Measurements from ENCODE around the gene MYZAP. TPM values are rescaled to one million over a fixed set of nuclear protein-coding genes. Genes with fewer than 3 reads are reported as not detected.

The MYZAP gene
- total RNA-seq, 1 experiment from 2014 or later, result 1.1 TPM

- no peak for ATAC-seq
- DNase-seq (ENCODE audit: low read depth, low spot score), result no peak
- ChIA-PET CTCF (no interaction called here), POLR2A (no interaction called here)
- Histone ChIP-seq H3K4me1 (ENCODE audit: control insufficient read depth, insufficient read depth, low read length) (no peaks in the 10 kb centered on the region), H3K27me3 (ENCODE audit: control insufficient read depth, insufficient read depth, low read length) (peaks cover 11% of the 10 kb centered on the region), H3K27ac (ENCODE audit: low read length) (no peak overlapping the region), H3K9me3 (ENCODE audit: control insufficient read depth, insufficient read depth, low read depth, low read length) (no peaks in the 10 kb centered on the region), H3K4me3 (ENCODE audit: low read depth in 2 of 2, low read length in 2 of 2) (no peak overlapping the region), H3K36me3 (ENCODE audit: control insufficient read depth, insufficient read depth, low read length) (no peaks in the 10 kb centered on the region)
- BruUV-seq (replicated peaks), result no TSS peak
- no peak for TF ChIP-seq REST (IDR thresholded peaks at IDR 0.05; ENCODE audit: insufficient read depth in 1 of 2, low read depth in 2 of 2, low read length in 1 of 2)
- no peak for TF ChIP-seq SIN3A (IDR thresholded peaks at IDR 0.05; ENCODE audit: borderline replicate concordance, insufficient read depth, low read depth, low read length)
- TF ChIP-seq TCF7L2 (IDR thresholded peaks at IDR 0.05; ENCODE audit: low read depth, low read length), result no peak
- TF ChIP-seq CTCF (IDR thresholded peaks at IDR 0.05), result no peak
- no peak for TF ChIP-seq POLR2AphosphoS5 (IDR thresholded peaks at IDR 0.05; ENCODE audit: low read depth, low read length)
- in situ Hi-C loops (cut with HindIII; ENCODE audit: low pct_unique_long_range_greater_than_20kb, low sequenced_read_pairs), result no loop called here
- intact Hi-C loops (cut with micrococcal nuclease; ENCODE audit: unreplicated experiment), result no loop called here
Observed at GRCh38 chr15:57655053-57655452, 63.3 kb downstream of the MYZAP start.

GRCh38 chr15:57655809-57656208, 64.1 kb downstream of the MYZAP start:
- Histone ChIP-seq H3K27me3 (ENCODE audit: control insufficient read depth, insufficient read depth, low read length) (peaks cover 11% of the 10 kb centered on the region), H3K4me3 (ENCODE audit: low read depth in 2 of 2, low read length in 2 of 2) (no peak overlapping the region), H3K27ac (ENCODE audit: low read length) (no peak overlapping the region), H3K9me3 (ENCODE audit: control insufficient read depth, insufficient read depth, low read depth, low read length) (no peaks in the 10 kb centered on the region), H3K4me1 (ENCODE audit: control insufficient read depth, insufficient read depth, low read length) (no peaks in the 10 kb centered on the region), H3K36me3 (ENCODE audit: control insufficient read depth, insufficient read depth, low read length) (no peaks in the 10 kb centered on the region)
- intact Hi-C loops (cut with micrococcal nuclease; ENCODE audit: unreplicated experiment), result no loop called here
- in situ Hi-C loops (cut with HindIII; ENCODE audit: low pct_unique_long_range_greater_than_20kb, low sequenced_read_pairs), result no loop called here
- CTCF ChIA-PET, result no interaction called here
- POLR2A ChIA-PET, result no interaction called here
- BruUV-seq (replicated peaks), result no TSS peak
- TF ChIP-seq POLR2AphosphoS5 (IDR thresholded peaks at IDR 0.05; ENCODE audit: low read depth, low read length) (no peak), REST (IDR thresholded peaks at IDR 0.05; ENCODE audit: insufficient read depth in 1 of 2, low read depth in 2 of 2, low read length in 1 of 2) (no peak), CTCF (IDR thresholded peaks at IDR 0.05) (peak; percentile 18; the same call in 1 of the 2 replicates), TCF7L2 (IDR thresholded peaks at IDR 0.05; ENCODE audit: low read depth, low read length) (no peak), SIN3A (IDR thresholded peaks at IDR 0.05; ENCODE audit: borderline replicate concordance, insufficient read depth, low read depth, low read length) (no peak)
- no peak for ATAC-seq
- no peak for DNase-seq (ENCODE audit: low read depth, low spot score)
